Thyroid gland (tissue), 4 donors: Measurements from ENCODE around the gene COG2.

Experiments
- CTCF ChIP-seq, 6 experiments: fragments of 200-600 bp in 3 of 6; fragments of 450-650 bp in 3 of 6; sonication (generic) in 3 of 6; IDR thresholded peaks; one replicate each; pipeline ENCODE4 v1.5.1; 2016 to 2019; ENCODE audit warnings: antibody characterized with exemption in 6 of 6, mild to moderate bottlenecking in 2 of 6, inconsistent platforms in 1 of 6, moderate library complexity in 1 of 6
- POLR2A ChIP-seq, 2 donors: fragments of 450-650 bp; IDR thresholded peaks; one replicate each; pipeline ENCODE4 v1.6.1; 2017; ENCODE audit warnings: antibody characterized with exemption in 2 of 2, mild to moderate bottlenecking in 2 of 2, moderate library complexity in 1 of 2

GRCh38 chr1:230643908-230644307, 1.6 kb downstream of the COG2 start:
- TF ChIP-seq POLR2A (IDR thresholded peaks at IDR 0.05) (no peak), CTCF (IDR thresholded peaks at IDR 0.05) (no peak)
